NCI-H82 treated with DMSO at 0.1 percent for 48 hours (cell line): ENCODE measurements around the gene AGGF1.
"Not testable (repeated sequence)": the region's sequence is repeated elsewhere in the genome, so short reads cannot be mapped to it uniquely, and the experiment has no call there.

Experiments used
- DNase-seq: peaks from one replicate; lab custom pipeline; 2025; ENCODE audit not compliant: unreplicated experiment; lab: John Stamatoyannopoulos, UW

Gene AGGF1

DNA sequence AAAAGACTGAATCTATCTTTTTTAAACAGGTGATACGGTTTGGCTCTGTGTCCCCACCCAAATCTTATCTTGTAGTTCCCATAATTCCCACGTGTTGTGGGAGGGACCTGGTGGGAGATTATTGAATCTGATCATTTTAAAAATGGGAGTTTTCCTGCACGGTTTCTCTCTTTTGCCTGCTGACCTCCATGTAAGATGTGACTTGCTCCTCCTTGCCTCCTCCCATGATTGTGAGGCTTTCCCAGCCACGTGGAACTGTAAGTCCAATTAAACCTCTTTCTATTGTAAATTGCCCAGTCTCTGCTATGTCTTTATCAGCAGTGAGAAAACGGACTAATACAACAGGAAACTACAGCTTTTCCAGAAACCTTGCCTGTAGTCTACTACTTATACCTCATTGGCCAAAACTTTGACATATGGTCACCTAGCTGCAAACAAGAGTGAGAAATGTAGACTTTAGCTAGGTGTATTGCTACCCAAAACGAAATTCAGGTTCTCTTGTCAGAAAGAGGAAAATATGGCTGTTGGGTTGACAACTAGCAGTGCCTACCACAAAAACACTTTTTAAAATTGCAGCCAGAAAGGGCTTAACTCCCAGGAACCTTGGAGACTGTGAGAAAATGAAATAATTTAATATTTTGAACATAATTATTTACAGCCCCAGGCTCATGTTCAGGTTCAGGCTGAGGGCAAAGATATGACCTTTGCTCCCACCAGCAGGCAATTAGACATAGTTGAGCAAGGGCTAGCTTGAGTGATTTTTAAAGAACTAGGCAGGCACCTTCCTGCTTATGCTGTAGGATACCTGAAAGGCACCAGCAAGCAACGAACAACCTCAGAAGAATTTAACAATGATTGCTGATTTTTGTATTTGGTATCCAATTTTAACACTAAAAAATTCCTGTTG lies 7.4 kb upstream of the AGGF1 start:
- no peak for DNase-seq

DNA sequence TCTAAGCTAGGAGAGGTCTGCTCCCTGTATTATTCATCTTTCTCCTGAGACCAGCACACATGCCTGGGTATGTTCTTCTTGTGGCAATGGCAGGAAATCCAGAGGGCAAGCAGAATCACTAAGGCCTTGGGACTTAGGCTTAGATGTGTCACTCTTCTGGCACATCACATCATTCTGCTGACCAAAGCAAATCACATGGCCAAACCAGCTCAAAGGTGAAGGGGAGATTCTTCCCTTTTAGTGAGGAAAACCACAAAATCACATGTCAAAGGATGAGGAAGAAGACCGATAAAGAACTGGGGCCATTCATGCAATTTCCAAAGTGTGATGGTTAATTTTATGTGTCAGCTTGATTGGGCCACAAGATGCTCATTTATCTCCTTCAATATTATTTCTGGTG lies 5.7 kb upstream of the AGGF1 start:
- DNase-seq = no peak

GRCh38 chr5:77028631-77029375 lies 1.4 kb upstream of the AGGF1 start:
- no peak for DNase-seq

- DNase-seq = no peak
Measured at GRCh38 chr5:77029376-77029885, 773 bp upstream of the AGGF1 start.

GRCh38 chr5:77031891-77032290 lies 1.7 kb downstream of the AGGF1 start:
- no peak for DNase-seq

- peak; percentile 2 for DNase-seq
Measured at GRCh38 chr5:77032635-77033034, 2.4 kb downstream of the AGGF1 start.

DNA sequence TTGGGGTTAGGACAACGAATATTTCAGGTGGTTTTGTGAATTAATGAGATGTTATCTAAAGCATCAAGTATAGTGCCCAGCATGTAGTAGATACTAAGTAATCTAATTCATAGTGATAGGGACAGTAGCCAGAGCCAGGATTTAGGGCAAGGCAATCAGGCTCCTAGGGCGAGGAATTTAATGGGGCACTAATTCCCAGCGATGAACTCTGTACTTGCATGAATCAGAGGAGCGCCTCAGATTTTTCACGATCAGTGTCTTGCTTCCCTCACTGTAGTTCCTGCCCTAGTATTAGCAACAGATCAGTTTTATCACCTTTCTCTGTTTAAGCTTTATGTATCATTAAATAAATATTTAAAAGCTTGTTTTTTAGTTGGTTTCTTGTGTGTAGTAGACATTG lies 3.1 kb downstream of the AGGF1 start:
- DNase-seq = no peak

GRCh38 chr5:77035950-77036349 lies 5.7 kb downstream of the AGGF1 start:
- no peak for DNase-seq

DNA sequence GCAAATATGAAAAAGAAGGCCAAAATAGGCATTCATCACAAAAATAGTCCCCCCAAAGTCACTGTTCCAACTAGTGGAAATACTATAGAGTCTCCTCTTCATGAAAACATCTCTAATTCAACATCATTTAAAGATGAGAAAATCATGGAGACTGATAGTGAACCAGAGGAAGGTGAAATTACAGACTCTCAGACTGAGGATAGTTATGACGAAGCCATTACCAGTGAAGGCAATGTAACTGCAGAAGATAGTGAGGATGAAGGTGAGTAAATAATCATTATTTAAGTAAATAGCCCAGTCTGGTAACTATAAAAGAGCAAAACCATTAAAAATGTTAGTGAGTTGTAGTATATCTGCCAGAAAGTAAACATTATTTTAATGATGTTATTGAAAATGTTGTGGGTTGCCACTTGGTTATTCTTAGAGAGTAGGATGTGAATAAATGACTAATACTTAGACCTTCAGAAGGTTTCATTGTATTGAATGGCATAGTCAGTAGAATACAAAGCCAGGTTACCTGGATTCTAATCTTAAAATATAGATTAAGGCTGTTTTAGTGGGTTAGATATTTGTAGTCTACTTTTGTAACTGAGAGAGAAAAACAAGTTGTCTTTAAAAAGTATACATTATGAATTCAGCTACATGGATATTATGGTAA lies 16.3 kb downstream of the AGGF1 start:
- DNase-seq = no peak

DNA sequence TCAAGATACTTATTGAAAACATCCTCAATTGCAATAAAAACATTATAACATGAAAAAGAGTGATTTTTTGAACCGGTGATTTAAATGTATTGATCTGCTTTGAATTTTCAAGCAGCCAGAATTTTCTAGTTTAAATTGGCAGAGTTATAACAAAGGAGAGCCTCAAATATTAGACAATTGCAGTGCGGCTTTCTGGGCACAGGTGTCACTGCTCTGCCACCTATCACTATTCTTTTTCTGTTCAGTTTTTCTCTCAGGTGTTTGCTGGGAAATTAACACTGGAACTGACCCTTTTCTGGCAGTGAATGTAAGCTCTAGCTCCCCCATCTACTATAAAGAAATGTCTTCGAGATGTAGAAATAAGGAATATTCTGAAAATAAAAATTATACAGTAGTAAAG lies 33.8 kb downstream of the AGGF1 start:
- DNase-seq = no peak

- DNase-seq = no peak
Measured at GRCh38 chr5:77065256-77065655, 35.1 kb downstream of the AGGF1 start.

GRCh38 chr5:77066184-77066583 lies 36.0 kb downstream of the AGGF1 start:
- DNase-seq = no peak

DNA sequence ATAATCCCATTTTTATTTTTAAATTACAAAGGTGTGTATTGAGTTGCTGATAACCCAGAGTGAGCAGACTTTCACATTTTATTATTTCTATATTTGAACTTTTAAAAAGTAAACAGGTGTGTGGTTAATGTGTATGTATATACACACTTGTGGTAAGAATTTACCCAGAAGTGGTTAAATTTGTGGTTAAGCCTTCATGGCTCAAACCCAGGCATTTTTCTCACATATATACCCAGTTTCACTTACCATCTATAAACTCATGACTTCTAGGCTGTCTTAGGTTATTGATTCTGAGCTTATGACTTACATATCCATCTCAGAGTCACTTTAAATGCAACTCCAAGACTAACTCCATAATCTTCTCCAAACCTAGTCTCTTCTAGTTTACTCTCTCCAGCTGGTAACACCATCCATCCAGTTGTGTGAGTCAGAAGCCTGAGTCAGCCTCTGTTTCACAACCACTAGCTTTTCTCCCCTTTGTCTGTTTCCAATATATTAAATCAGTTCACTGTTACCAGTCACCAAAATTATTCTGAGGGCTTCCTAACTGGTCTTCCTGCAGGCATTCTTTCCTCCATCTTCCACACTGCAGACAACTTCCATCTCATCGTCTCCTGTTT lies 36.7 kb downstream of the AGGF1 start:
- no peak for DNase-seq

DNA sequence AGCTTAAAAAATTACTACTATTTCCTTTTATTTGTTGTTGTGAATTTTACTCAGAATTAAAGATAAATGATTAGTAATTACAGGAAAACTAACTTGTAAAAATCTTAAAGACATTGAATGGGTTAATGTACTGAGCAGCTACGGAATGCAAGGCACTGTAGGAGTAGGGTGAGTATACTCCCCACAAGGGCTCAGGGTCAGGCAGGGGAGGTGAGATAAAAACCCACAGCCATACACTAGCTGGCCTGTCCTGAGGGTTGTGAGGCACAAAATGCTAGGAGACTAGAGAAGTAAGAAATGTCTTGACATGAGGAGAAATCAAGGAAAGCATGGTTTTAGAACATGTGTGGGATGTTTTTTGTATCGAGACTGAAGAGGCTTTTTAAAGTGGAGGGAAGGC lies 43.5 kb downstream of the AGGF1 start:
- DNase-seq = no peak

DNA sequence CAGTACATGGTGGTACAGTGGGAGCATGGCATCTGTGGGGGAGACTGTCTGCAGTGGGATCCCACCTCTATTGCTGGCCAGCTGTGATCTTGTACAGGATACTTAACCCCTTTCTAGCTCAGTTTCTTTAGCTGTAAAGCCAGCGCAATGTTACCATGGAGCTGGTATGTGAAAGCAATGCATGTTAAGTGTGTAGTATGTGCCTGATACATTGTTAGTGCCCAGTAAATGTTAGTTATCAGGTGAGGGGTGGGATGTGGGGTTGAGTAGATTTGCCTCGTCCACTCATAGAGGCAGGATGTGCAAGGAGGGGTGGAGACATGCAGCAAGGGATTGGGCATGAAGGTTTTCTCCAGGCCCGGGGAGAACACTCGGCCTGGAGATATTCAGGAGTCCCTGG lies 44.5 kb downstream of the AGGF1 start:
- no peak for DNase-seq

DNA sequence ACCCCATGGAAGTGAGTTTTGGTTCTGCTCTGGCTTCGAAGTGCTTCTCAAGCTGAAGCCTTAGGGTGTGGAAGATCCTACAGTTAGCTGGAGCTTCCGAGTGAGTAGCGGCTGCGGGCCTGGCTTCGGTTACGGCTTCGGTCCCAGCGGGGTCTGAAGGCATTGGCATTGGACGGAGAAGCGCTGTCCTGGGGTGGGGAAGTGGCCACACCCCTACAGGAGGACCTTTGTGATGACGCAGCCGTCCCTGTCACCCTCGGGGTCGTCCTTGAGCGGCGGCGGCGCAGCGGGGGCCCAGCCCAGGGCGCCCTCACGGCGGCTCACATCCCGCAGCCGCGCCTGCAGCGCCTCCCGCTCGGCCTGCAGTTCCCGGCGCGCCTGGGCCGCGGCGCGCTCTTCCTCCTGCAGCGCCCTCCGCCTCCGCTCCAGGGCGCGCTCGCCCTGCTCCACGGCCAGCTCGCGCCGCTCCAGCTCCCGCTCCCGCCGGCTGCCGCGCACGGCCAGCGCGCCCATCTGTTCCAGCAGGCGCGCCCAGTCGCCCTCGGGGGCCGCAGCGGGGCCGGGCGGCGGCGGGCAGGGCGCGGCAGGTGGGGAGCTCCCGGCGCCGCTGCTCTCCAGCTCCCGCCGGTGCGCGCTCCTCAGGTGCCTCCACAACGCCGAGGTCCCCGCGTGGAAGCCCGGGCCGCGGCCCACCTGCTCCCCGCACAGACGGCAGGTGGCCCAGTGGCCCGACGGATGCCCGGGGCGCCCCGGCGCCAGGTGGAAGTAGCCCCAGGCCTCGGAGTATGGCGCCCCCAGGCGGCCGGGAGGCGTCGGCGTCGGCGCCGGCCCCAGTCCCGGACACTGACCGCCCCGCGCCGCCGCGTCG lies 47.0 kb downstream of the AGGF1 start:
- peak; percentile 5 for DNase-seq

DNA sequence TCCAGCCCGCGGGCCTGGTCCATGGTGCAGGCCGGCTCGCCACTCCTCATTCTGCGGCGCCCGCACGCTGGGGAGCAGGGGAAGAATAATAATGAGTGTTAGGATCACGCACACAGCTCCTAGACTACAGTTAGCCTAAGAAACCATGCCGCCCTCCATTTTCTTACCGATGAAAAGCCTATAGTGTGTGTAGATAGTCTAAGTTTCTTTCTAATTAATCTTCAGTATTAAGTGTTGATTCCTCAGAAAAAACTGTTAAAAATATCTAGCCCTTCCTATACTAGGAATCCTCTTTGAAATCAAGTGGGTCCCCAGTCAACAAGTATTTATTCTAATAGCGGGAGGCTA lies 47.6 kb downstream of the AGGF1 start:
- DNase-seq = no peak

DNA sequence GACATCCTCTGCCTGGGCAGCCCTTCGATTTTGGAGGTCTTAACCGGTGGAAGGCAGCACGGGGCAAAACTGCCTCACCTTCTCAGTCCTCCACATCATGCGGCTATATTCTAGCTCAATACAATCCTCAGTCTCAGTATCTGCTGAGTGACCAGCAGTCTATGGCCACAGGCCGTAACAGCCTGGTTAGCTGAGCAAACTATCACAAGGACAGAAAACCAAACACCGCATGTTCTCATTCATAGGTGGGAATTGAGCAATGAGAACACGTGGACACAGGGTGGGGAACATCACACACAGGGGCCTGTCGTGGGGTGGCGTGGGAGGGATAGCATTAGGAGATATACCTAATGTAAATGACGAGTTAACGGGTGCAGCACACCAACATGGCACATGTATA lies 50.3 kb downstream of the AGGF1 start:
- DNase-seq = not testable (repeated sequence)

GRCh38 chr5:77080905-77081304 lies 50.7 kb downstream of the AGGF1 start:
- no peak for DNase-seq

GRCh38 chr5:77082280-77082679 lies 52.1 kb downstream of the AGGF1 start:
- DNase-seq = no peak
